K562 (cell line): ENCODE results near the gene ETS2. TPM values are rescaled to one million over a fixed set of nuclear protein-coding genes. Genes with fewer than 3 reads are reported as not detected.
"Not testable (repeated sequence)": the region's sequence is repeated elsewhere in the genome, so short reads cannot be mapped to it uniquely, and the experiment has no call there.

Source experiments
- ATAC-seq: fragments of 200-7000 bp; cut with Tn5 transposase; 3 replicates; pipeline ENCODE4 v1.9.1; 2020; ENCODE audit warnings: moderate library complexity
- BruUV-seq: library from RNA; stranded (reverse); fragments of 400-500 nt; replicated peaks from 2 replicates; lab custom pipeline; 2021; lab: Mats Ljungman, UMichigan
- CTCF ChIA-PET: fragments of 300-600 bp; formaldehyde crosslinking; extraction: SDS; loops from one replicate; lab custom pipeline; 2021; ENCODE audit warnings: low intra/inter-chr PET ratio; lab: Yijun Ruan, JAX
- POLR2A ChIA-PET: fragments of 300-600, 350-650 bp; sonication (Branson Sonifier 250); formaldehyde crosslinking; extraction: SDS; loops from one replicate; lab custom pipeline; 2021; ENCODE audit warnings: antibody characterized with exemption, inconsistent platforms; lab: Yijun Ruan, JAX
- DNase-seq, 4 experiments: peaks; one replicate each; pipeline versions ENCODE4 v3.0.0 to v3.0.0-alpha.2; 2011 to 2018; ENCODE audit warnings: low spot score in 3 of 4, mixed read lengths in 3 of 4; ENCODE audit errors: extremely low read depth in 1 of 4
- FAIRE-seq: peaks from 2 replicates; lab custom pipeline; 2011; peaks lifted over from hg19 to GRCh38; lab: Jason Lieb, UNC
- H2AFZ ChIP-seq: 2 replicates; pipeline ENCODE4 v1.6.0; 2011; ENCODE audit warnings: low read depth, low read length, control low read depth, inconsistent platforms
- H3K27ac ChIP-seq: fragments of 200-600 bp; 3 replicates; pipeline ENCODE4 v1.8.0; 2011; ENCODE audit warnings: low read depth, mild to moderate bottlenecking, control low read depth, inconsistent platforms, low read length, moderate library complexity, mixed read lengths; ENCODE audit errors: extremely low read depth
- H3K27me3 ChIP-seq, 2 experiments: fragments of 300-600 bp in 1 of 2; 2 replicates in 1 of 2; 3 replicates in 1 of 2; pipeline versions ENCODE4 v1.6.0 to v1.8.0; 2011; ENCODE audit warnings: inconsistent platforms in 2 of 2, low read length in 2 of 2, mild to moderate bottlenecking in 1 of 2, mixed read lengths in 1 of 2, moderate library complexity in 1 of 2; ENCODE audit not compliant: control insufficient read depth in 2 of 2, insufficient read depth in 2 of 2
- H3K36me3 ChIP-seq: fragments of 300-600 bp; 3 replicates; pipeline ENCODE4 v1.8.0; 2011; ENCODE audit warnings: mild to moderate bottlenecking, low read length, inconsistent platforms; ENCODE audit not compliant: control insufficient read depth, insufficient read depth
- H3K4me1 ChIP-seq, 2 experiments: fragments of 200-600 bp in 1 of 2; replicated peaks in 1 of 2; 2 replicates in 1 of 2; 3 replicates in 1 of 2; pipeline versions ENCODE4 v1.5.1 to v1.8.0; 2011; ENCODE audit warnings: inconsistent platforms in 2 of 2, low read length in 2 of 2, mild to moderate bottlenecking in 1 of 2, mixed read lengths in 1 of 2, moderate library complexity in 1 of 2; ENCODE audit not compliant: control insufficient read depth in 2 of 2, insufficient read depth in 2 of 2
- H3K4me2 ChIP-seq: 2 replicates; pipeline ENCODE4 v1.6.1; 2011; ENCODE audit warnings: low read length, control low read depth, inconsistent platforms, mixed read lengths; ENCODE audit not compliant: insufficient read depth
- H3K4me3 ChIP-seq: fragments of 200-600 bp; sonication (generic), shearing (Covaris generic); 2 replicates; pipeline ENCODE4 v1.5.1; 2016; ENCODE audit warnings: control low read depth, inconsistent platforms
- H3K79me2 ChIP-seq: fragments of 200-600 bp; 3 replicates; pipeline ENCODE4 v1.8.0; 2011; ENCODE audit warnings: low read length, inconsistent platforms; ENCODE audit not compliant: control insufficient read depth, insufficient read depth
- H3K9ac ChIP-seq, 2 experiments: 2 replicates each; pipeline versions ENCODE4 v1.6.0 to v1.6.1; 2011; ENCODE audit warnings: low read depth in 2 of 2, low read length in 2 of 2, control low read depth in 1 of 2, inconsistent platforms in 1 of 2, mild to moderate bottlenecking in 1 of 2, mixed read lengths in 1 of 2; ENCODE audit not compliant: insufficient read depth in 1 of 2
- H3K9me1 ChIP-seq: one replicate; pipeline ENCODE4 v1.6.0; 2011; ENCODE audit warnings: inconsistent platforms, mild to moderate bottlenecking, low read length, moderate library complexity; ENCODE audit not compliant: control insufficient read depth, insufficient read depth
- H3K9me3 ChIP-seq: replicated peaks from 2 replicates; pipeline ENCODE4 v1.5.1; 2011; ENCODE audit warnings: low read depth, low read length, inconsistent platforms; ENCODE audit not compliant: control insufficient read depth, insufficient read depth
- H4K20me1 ChIP-seq: replicated peaks from 2 replicates; pipeline ENCODE4 v1.6.1; 2011; ENCODE audit warnings: low read length, inconsistent platforms, mixed read lengths; ENCODE audit not compliant: control insufficient read depth, insufficient read depth
- PKNOX1 ChIP-seq: fragments of 450-650 bp; IDR thresholded peaks from 2 replicates; pipeline ENCODE4 v1.6.1; 2016
- ZNF253 ChIP-seq: fragments of 250-450 bp; sonication (Bioruptor Pico); conservative IDR thresholded peaks from 2 replicates; pipeline ENCODE4 v1.6.1; 2021; ENCODE audit warnings: mild to moderate bottlenecking
- WGBS: fragments of 100-300 bp; shearing (Covaris generic); methylation state at CpG from one replicate; pipeline ENCODE4 v1.1.6; 2016; ENCODE audit warnings: low coverage, mixed read lengths; ENCODE audit not compliant: insufficient coverage; ENCODE audit errors: missing lambda C conversion rate; 5-methylcytosine and 5-hydroxymethylcytosine counted together
- in situ Hi-C: fragments of 300-500 bp; cut with MboI; formaldehyde crosslinking; loops from 4 replicates; pipeline ENCODE4 v1.15.0; 2018; ENCODE audit warnings: inconsistent platforms, mixed read lengths
- intact Hi-C: fragments of 100-400 bp; cut with micrococcal nuclease; formaldehyde crosslinking; loops from 2 replicates; pipeline ENCODE4 v1.14.2; 2022
- polyA plus RNA-seq, 8 experiments: library from polyadenylated mRNA; depleted of rRNA in 4 of 8; stranded (reverse) in 5 of 8; unstranded in 3 of 8; fragments of >200 nt; fragmentation: Nextera tagmentation in 2 of 8; fragmentation: Illumina TruSeq in 1 of 8; extraction: Ambion mirVana in 2 of 8; extraction: Trizol in 1 of 8; gene quantifications; 2 replicates each; pipeline versions ENCODE4 v1.2.1 to v1.2.3, GENCODE V29; 2011 to 2014; ENCODE audit warnings: inconsistent platforms in 1 of 8, missing spikeins in 1 of 8
- total RNA-seq, 7 experiments: library from RNA; depleted of rRNA in 6 of 7; stranded (reverse); fragments of >200 nt in 6 of 7; fragmentation: Illumina TruSeq in 2 of 7; extraction: Trizol in 2 of 7; gene quantifications; 2 replicates each; pipeline versions ENCODE4 v1.2.1 to v1.2.3, GENCODE V29; 2011 to 2021; ENCODE audit warnings: low replicate concordance in 1 of 7

ETS2 gene
- total and polyA plus RNA-seq, 9 of the 15 experiments (the other 6 are each of a cell fraction or from before 2014, with no cell fraction given) = 1.7 to 24.4 (median 12.2) TPM

GRCh38 chr21:38845374-38845773, 39.6 kb downstream of the ETS2 start:
- WGBS = 83% methylated on average over 2 of the region's 2 CpGs
- H3K9me1 ChIP-seq, POLR2A ChIA-PET, H3K9me3 ChIP-seq, H2AFZ ChIP-seq, H3K27me3 ChIP-seq, FAIRE-seq, H4K20me1 ChIP-seq, H3K36me3 ChIP-seq, H3K4me2 ChIP-seq, intact Hi-C loops, DNase-seq, in situ Hi-C loops, ATAC-seq, H3K9ac ChIP-seq, H3K27ac ChIP-seq, H3K79me2 ChIP-seq, BruUV-seq, H3K4me3 ChIP-seq, CTCF ChIA-PET: not testable (repeated sequence)
- peaks cover 10 to 18% of the 10 kb centered on the region in 2 experiments; a peak in 4 of 5 replicates for H3K4me1 ChIP-seq

- in situ Hi-C loops (no loop called here), intact Hi-C loops (no loop called here)
- H3K79me2 ChIP-seq = no peaks in the 10 kb centered on the region
- DNase-seq (no peak), ATAC-seq (no peak), FAIRE-seq (no peak)
- no peaks in the 10 kb centered on the region for H3K36me3 ChIP-seq
- no TSS peak for BruUV-seq
- CTCF ChIA-PET = no interaction called here
- TF ChIP-seq PKNOX1 (peak; percentile 62; the same call in 1 of the 2 replicates), ZNF253 (CRISPR knock-in tag) (no peak)
- H3K4me3 ChIP-seq = no peak overlapping the region
- no peak overlapping the region for H3K27ac ChIP-seq
- POLR2A ChIA-PET = interaction anchor here (0.6 kb wide), 1 partner anchor 1933 kb away, joined by 3 read pairs; no protein-coding TSS in a partner anchor
- H2AFZ ChIP-seq = peak overlapping the region; percentile 83
- no peaks in the 10 kb centered on the region for H3K9me3 ChIP-seq
- H4K20me1 ChIP-seq = no peaks in the 10 kb centered on the region
- no peaks in the 10 kb centered on the region for H3K9me1 ChIP-seq
- H3K9ac ChIP-seq = no peak overlapping the region
- no peak overlapping the region for H3K4me2 ChIP-seq
- 63% methylated on average over 7 of the region's 7 CpGs for WGBS
- no peaks in the 10 kb centered on the region for H3K27me3 ChIP-seq
- H3K4me1 ChIP-seq = peaks cover 21 to 38% of the 10 kb centered on the region in 2 experiments
These were observed 41.8 kb downstream of the ETS2 start for GRCh38 chr21:38847556-38847955.
